ENCODE measurements around the gene TMPRSS11A.

TMPRSS11A gene, protein sequence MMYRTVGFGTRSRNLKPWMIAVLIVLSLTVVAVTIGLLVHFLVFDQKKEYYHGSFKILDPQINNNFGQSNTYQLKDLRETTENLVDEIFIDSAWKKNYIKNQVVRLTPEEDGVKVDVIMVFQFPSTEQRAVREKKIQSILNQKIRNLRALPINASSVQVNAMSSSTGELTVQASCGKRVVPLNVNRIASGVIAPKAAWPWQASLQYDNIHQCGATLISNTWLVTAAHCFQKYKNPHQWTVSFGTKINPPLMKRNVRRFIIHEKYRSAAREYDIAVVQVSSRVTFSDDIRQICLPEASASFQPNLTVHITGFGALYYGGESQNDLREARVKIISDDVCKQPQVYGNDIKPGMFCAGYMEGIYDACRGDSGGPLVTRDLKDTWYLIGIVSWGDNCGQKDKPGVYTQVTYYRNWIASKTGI

DNA sequence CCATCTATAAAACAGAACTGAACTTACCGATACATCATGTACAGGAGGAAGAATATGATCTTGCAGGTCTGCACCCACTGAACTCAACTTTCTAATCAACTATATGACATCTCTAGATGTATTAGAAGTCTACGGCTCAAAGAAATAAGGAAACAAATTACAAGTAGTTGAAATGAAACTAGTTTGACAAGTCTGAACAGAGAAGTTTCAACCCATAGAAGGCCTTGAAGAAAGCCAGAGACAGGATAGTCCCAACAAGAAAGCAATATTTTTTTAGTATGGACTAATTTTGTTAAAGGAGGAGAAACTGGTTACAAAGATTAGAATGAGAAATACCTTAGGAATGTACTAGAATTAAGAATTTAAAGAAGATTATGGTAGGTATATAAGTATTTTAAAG, at the start of gene TMPRSS11A:
Gene TMPRSS11A, minus strand, starts transcription at position 138 of the 400 bp plus-strand sequence. Its CDS starts 100 bp downstream, at position 38.
- DNase-seq (ENCODE audit: low read depth), result no peak

DNA sequence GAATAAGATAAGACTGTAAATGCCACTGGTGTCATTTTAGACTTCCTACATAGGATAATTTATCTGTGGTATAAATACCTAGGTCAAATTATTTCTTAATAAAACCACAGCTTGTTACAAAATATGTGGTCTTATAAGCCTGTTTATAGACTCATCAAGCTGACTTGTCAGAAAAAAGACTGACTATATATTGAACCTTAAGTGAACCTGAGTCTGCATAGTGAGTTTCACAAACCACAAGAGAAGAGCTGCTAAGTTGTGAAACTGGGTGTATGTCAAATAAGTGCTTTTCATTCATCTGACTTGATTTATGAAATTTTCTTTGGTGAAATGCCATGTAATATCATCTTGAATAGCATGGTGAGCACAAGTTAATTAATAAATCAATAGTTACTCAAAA, 48.4 kb upstream of the TMPRSS11A start:
- no peak for DNase-seq (ENCODE audit: low read depth)

DNA sequence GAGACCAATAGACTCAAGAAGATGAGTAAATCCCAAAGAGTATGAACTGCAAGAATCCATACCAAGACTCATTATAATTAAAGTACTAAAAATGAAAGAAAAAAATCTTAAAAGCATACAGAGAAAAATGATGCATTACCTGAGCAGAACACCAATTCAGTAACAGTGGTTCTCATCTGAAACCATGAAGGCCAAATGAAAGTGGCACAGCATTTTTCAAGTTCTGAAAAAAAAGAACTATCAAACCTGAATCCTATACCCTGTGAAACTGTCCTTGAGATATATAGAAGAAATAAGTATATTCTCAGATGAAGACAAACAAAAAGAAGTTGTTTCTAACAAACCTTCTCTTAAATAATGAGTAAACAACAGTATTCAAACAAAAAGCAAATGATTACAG, 39.6 kb upstream of the TMPRSS11A start:
- DNase-seq (ENCODE audit: low read depth), result no peak

DNA sequence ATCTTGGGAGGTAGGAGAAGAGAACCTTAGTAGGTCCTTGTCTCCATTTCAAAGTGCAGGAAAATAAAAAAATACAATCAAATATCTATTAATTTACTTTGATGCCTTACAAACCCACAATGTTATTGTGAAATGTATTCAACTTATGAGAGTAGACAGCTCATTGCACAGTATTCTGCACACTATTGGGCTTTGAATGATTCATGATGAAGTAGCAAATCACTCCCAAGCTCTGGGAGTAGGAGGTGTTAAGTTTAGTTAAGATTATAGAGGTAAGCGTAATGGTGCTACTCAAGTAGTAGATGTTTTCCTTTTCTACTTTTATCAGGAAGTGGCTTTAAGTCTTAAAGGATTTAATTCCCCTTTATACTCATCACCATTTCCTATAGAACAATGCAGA, 32.8 kb upstream of the TMPRSS11A start:
- DNase-seq (ENCODE audit: low read depth), result no peak

DNA sequence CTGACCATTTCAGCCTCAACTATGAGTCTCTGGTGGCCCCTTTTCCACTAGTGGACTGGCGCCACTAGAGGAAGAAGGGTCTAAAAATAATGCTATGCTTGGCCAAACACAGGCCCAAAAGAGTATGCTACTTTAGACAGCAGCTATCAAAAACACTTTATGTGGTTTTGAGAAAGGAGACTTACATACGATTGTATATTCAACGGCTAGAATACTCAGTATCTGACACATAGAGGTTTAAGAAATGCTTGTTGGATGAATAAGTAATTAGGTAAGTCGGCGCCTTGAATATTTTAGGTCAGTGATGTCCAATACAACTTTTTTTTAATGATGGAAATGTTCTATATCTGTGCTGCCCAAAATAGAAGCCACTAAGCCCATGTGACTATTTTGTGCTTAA, 25.7 kb upstream of the TMPRSS11A start:
- no peak for DNase-seq (ENCODE audit: low read depth)

DNA sequence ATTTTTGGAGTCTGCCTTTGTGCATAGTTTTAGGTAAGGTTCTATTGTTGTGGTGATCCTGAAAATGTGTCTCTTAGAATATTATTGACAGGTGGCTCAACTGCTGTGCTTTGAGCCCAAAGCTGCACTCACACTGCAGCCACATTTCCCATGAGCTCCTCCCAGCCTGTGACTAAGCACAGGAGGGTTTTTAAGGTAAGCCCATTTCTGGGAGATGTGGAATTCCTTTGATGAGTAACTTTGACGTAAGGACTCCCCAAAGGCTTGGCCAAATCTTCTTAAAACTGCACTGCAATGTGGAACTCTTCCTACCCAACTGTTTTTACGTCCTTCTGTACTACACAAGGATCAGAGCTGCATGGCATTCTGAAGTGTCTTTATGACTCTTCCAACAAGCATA, 20.0 kb upstream of the TMPRSS11A start:
- DNase-seq (ENCODE audit: low read depth), result no peak

DNA sequence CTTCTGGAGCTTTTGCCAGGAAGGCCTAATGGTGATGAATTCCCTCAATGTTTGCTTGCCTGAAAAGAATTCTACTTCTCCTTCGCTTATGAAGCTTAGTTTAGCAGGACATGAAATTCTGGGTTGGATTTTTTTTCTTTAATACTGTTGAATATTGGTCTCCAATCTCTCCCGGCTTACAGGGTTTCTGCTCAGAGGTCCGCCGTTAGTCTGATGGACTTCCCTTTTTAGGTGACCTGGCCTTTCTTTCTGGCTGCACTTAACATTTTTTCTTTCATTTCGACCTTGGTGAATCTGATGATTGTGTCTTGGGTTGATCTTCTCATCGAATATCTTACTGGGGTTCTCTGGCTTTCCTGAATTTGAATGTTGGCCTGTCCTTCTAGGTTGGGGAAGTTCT, 17.2 kb upstream of the TMPRSS11A start:
- DNase-seq (ENCODE audit: low read depth), result no peak

DNA sequence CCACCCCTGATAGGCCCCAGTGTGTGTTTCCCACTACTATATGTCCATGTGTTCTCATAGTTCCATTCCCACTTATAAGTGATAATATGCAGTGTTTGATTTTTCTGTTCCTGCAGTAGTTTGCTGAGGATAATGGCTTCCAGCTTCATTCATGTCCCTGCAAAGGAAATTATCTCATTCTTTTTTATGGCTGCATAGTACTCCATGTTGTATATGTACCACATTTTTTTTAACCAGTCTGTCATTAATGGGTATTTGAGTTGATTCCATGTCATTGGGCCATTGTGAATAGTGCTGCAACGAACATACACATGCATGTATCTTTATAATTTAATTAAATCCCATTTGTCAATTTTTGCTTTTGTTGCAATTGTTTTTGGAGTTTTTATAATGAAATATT, 10.3 kb upstream of the TMPRSS11A start:
- DNase-seq (ENCODE audit: low read depth), result no peak

DNA sequence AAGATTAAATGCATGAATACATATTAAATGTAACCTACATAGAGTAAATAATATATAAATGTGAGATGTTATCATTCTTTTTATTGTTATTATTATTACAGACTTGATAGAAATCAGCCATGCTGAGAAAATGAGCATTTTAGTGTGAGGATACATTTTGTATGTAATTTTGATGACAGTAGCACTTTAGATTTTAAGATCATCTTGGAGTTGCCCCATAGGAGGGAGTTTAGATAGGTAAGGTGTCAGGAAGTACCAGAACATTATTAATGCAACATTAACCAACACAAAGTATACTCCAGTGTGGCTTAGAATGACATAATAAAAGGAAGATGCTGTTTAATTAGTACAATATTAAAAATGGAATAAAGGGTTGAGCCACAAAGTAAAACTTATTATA, 8.4 kb downstream of the TMPRSS11A start:
- no peak for DNase-seq (ENCODE audit: low read depth)

DNA sequence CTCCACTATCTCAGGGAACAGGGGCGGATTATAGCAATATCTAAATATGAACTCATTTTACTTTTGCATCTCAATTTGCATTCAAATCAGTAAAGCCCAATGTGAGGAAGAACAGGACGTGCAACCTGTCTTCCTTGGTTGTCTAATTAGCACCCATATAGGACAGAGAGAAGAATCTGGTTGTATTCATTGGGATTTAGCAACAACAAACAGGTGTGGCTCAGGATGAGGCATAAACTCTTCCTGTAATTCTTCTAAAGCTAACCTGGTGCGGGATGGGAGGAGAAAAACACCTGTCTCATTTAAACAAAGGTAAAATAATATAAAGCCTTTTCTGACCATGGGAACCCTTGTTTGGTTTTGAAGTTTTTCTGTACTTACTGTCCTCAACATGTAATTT, 22.2 kb downstream of the TMPRSS11A start:
- no peak for DNase-seq (ENCODE audit: low read depth)

DNA sequence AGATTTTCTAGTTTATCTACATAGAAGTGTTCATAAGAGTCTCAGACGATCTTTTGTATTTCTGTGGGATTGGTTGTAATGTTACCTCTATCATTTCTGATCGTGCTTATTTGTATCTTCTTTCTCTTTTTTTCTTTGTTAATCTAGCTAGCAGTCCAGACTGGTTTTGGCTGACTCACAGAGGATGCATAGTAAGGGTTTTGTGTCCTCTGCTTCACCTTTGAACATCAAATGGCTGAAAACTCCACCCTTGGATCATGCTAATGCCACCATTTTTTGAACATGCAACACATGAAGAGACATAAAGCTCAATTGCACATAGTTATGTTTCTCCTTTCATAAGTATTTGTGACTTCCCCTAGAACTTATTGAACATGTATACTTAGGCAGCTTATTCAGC, 22.8 kb downstream of the TMPRSS11A start:
- no peak for DNase-seq (ENCODE audit: low read depth)

DNA sequence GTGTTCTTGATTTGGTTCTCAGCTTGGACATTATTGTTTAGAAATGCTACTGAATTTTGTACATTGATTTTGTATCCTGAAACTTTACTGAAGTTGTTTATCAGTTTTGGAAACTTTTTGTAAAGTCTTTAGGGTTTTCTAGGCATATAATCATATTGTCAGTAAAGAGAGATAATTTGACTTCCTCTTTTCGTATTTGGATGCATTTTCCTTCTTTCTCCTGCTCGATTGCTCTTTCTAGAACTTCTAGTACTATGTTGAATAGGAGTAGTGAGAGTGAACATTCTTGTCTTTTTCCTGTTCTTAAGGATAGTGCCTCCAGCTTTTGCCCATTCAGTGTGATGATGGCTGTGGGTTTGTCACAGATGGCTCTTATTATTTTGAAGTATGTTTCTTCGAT, 24.1 kb downstream of the TMPRSS11A start:
- DNase-seq (ENCODE audit: low read depth), result no peak

DNA sequence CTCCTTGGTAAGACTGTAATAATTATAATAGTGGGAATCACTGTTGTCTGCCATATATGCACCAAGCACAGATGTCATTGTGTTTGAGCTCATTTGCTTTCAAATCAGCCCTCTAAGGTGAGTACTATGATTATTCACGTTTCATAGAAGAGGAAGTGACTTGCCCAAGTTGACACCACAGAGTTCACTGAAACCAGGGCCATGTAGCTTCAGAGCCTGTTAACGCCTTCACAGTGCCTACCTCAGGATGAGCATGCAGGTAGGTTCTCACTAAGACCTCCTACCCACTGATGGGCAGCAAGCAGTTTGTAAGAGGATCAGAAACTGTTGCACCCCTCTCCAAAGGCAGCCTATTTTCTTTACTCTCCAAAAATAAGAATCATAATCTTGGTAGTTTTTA, 27.4 kb downstream of the TMPRSS11A start:
- no peak for DNase-seq (ENCODE audit: low read depth)

DNA sequence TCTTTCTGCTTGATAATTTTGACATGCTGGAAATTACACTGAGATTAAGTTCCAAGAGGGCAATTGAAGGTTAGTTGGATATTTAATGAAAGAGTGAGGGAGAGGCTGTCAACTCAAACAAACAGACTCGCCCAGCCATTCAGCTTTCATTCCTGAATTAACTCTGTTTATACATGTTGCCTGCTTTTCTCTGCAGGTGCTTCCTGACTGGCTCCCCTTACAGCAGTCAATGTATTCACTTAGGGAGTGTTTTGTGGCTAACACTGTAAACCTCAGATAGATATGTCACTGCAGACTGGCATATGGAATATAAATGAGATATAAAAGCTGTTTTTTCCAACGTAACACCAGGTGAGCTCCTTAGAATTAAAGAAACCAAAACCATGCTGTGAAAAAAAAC, 28.7 kb downstream of the TMPRSS11A start:
- no peak for DNase-seq (ENCODE audit: low read depth)

DNA sequence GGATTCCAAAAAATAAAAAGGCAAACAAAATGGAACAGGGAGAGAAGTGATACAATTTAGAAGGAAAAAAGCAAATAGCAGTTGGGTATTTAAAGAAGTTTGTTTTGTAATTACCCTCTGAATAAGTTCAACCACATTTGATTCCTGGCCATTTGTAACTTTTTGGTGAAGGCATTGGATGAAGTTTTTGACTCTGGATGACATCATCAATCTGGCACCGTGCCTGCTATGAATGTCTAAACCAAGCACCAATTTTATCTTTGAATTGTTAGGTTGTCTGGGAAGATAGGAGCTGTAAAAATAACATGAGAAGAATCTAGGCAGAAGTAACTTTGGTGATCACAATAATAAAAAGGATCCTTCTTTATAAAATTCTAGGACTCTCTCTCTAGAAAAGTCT, 29.5 kb downstream of the TMPRSS11A start:
- no peak for DNase-seq (ENCODE audit: low read depth)

DNA sequence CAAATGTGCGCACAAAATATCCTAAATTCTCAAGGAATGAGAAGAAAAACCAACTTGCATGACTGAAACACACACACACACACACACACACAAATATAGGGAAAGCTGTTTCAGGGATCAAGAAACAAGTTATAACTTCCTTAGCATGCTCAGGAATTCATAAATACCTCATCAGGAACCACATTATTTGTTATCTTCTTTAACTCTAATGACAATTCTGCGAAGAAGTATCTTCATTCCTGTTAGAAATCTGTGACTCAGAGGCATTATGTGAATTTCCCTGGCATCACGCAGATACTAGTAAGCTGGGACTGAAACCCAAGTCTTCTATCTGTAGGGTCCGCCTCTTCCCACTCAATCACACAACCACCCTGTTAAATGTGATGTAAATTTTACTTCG, 30.3 kb downstream of the TMPRSS11A start:
- DNase-seq (ENCODE audit: low read depth), result no peak

DNA sequence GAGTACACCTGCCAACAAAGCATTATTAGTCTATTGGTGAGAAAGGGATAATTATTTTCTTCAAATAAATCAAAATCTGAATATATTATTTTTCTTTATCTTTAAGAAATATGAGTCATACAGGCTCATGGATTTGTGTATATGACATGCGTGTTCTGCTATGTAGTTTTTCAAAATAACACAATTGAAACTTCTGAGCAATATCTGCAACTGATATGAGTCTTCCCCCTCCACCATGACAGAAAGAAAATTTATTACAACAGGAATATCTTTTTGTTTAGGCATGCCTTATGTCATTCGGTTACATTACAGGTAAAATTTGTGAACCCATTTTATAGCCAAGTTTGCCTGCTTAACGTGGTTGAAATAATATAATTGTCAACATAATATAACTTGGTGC, 32.0 kb downstream of the TMPRSS11A start:
- no peak for DNase-seq (ENCODE audit: low read depth)

DNA sequence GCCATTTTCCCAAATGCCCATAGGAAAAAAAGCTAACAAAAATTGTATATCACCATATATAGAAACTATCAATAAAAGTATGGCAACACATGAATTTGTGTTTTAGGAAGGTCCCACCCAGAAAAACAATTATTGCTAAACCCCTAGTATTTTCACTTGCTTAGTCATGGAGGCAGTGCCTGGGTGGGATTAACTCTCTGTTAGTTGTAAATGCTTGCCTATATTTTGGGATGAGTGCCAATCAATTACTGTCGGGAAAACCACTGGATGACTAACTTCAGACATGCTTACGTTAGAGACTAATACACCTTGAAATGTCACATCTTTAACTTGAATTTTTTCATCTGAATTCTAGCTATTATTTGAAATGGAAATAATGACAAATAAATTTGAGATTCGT, 33.9 kb downstream of the TMPRSS11A start:
- no peak for DNase-seq (ENCODE audit: low read depth)

DNA sequence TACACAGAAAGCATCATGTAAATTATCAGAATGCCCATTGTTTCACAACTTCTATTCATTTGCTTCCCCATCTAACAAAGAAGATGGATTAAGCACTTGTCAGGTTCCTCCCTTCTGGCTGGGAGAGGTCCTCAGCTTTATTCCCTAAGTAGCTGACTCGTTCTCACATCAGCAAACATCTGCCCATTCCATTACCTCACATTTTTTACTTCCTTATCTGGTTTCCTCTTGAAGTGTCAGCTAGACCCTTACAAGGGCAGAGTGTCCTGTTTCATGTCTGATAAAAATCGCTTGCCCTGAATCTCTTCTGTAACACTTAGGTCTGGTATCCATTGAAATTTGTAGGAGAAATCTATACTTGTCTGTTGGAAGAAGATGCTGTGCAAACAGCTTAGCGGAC, 34.7 kb downstream of the TMPRSS11A start:
- DNase-seq (ENCODE audit: low read depth), result no peak

DNA sequence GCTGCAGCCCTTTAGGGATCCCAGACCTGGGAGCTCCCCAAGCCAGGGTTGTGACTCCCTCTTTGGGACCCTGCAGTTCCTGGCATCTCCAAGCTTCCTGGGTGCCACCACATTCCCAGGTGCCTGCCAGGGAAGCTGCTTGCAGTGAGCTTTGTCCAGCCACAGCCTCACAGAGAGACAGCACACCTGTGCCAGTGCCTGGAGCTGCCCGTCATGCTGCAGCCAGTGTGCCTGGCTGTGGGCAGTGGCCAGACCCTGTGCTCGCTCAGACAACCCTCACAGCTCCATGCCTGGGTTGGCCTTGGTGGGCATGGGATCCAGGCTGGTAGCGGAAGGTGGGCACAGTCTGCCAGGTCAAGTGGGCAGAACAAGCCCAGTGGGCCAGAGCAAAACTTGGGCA, 36.0 kb downstream of the TMPRSS11A start:
- DNase-seq (ENCODE audit: low read depth), result no peak

DNA sequence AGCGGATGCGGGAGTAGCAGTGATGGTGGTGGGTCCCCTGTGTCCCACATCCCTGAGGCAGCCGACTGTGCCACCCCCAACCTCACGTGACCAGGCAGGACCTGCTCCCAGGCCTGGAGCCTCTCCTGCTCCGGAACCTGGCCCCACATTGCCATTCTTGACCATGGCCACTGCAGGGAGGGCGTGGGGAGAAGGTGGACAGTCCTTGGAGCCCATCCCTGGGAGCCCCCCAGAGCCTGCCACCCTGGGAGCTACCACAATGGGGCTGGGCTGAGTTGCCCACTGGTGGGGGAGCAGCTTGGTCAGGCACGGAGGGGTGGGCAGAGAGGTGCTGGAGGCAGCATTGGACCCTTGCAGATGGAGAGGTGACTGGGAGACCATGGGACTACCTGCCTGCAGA, 36.8 kb downstream of the TMPRSS11A start:
- no peak for DNase-seq (ENCODE audit: low read depth)

DNA sequence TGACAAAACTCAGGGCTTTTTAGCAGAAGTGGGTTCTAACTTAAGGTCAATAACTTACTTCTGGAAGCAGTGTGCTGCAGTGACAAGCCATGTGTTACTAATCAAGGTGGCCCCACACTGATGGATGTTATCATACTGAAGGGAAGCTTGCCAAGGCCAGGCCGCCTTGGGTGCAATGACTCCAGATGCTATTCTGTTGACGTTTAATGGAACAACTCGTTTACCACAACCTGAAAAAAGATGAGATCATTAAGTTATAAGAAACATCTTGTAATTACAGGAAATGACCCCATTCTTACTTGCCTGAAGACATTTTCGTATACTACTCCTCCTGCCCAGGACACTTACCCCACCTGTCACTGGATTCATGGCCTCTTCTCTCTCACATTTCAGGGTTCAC, 40.6 kb downstream of the TMPRSS11A start:
- no peak for DNase-seq (ENCODE audit: low read depth)

DNA sequence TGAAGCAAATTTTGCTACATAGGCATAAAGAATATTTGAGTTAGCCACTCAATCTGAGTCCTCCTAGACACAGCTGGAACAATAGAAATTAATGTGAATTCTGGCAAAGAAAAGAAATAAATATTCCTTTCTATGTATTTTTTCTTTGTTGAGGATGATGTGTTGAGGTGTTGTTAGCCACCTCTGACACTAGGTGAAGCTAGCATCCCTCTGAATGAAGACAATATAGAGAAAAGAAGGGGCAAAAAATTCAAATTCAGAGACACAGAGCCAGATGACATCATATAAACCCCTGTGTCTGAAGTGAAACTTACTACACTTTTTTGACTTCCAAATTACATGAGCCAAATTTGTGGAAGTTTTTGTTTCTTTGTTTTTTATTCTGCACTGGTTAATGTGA, 44.9 kb downstream of the TMPRSS11A start:
- no peak for DNase-seq (ENCODE audit: low read depth)

DNA sequence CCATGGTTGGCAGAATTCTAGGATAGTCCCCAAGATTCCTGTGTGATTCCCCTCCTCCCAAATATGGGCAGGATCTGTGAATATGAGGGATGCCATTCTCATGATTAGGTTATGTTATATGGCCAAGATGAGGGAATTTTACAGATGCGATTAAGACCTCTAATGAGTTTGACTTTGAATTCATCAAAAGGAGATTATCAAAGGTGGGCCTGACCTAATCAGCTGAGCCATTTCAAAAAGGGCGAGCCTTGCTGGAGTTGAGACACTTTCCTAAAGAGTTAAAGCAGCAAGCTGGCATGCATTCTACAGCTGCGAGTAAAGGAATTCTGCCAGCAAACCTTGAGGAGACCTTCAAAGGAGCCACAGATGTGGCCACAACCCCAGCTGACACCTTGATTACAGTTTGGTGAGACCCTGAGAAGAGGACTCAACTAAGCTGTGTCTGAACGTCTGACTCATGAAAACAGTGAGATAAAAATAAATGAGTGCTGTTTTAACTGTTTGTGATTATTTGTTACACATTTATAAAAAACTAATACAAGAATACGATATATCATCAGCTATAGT, 47.8 kb downstream of the TMPRSS11A start:
- no peak for DNase-seq (ENCODE audit: low read depth)

Measured in activated T-cell treated with anti-CD3 and anti-CD28 coated beads for 48 hours (primary cell).